Psoas muscle (tissue), 8 donors: Measurements from ENCODE around the gene OR2J3. TPM values are rescaled to one million over a fixed set of nuclear protein-coding genes. Genes with fewer than 3 reads are reported as not detected.

Experiments
- ATAC-seq, 4 donors: fragments of 200-7000 bp; cut with Tn5 transposase; one replicate each; pipeline ENCODE4 v1.9.1; 2020; ENCODE audit warnings: moderate library complexity in 3 of 4, mild to moderate bottlenecking in 2 of 4
- DNase-seq, 2 donors: peaks; one replicate each; pipeline ENCODE4 v3.0.0-alpha.2; 2020
- H3K27ac ChIP-seq: fragments of 200-600 bp; one replicate; pipeline ENCODE4 v1.8.0; 2022
- H3K27me3 ChIP-seq, 3 donors: fragments of 200-600 bp in 1 of 3; one replicate each; pipeline versions ENCODE4 v1.6.1 to v1.8.0; 2013 to 2022; ENCODE audit warnings: low read length in 2 of 3, mild to moderate bottlenecking in 2 of 3, moderate library complexity in 1 of 3; ENCODE audit not compliant: insufficient read depth in 3 of 3
- H3K36me3 ChIP-seq, 2 donors: fragments of 200-600 bp in 1 of 2; one replicate each; pipeline versions ENCODE4 v1.6.1 to v1.8.0; 2013 to 2022; ENCODE audit warnings: low read depth in 1 of 2, mild to moderate bottlenecking in 1 of 2, moderate library complexity in 1 of 2; ENCODE audit not compliant: insufficient read depth in 1 of 2
- H3K4me1 ChIP-seq: fragments of 200-600 bp; one replicate; pipeline ENCODE4 v1.8.0; 2022
- H3K4me3 ChIP-seq: fragments of 200-600 bp; one replicate; pipeline ENCODE4 v1.8.0; 2022; ENCODE audit warnings: mild to moderate bottlenecking
- H3K9me3 ChIP-seq: fragments of 200-600 bp; one replicate; pipeline ENCODE4 v1.8.0; 2022
- CTCF ChIP-seq: fragments of 200-600 bp; IDR thresholded peaks from one replicate; pipeline ENCODE4 v1.8.0; 2022; ENCODE audit warnings: antibody characterized with exemption
- WGBS, 3 donors: extraction: QIAGEN DNeasy Blood & Tissue Kit; methylation state at CpG; one replicate each; pipeline versions ENCODE4 v1.1.6 to v1.1.7; 2013; 5-methylcytosine and 5-hydroxymethylcytosine counted together
- intact Hi-C, 2 donors: fragments of 100-400 bp; cut with DNase I; formaldehyde crosslinking; loops; one replicate each; pipeline versions ENCODE4 v1.11.0 to v1.14.2; 2022
- polyA plus RNA-seq, 3 donors: library from polyadenylated mRNA; stranded (reverse); fragments of 200-250 nt; gene quantifications; one replicate each; pipeline ENCODE4 v1.2.3, GENCODE V29; 2013
- total RNA-seq, 4 donors: library from RNA; stranded (reverse); fragmentation: NEBNext Ultra II Directional in 2 of 4; extraction: Animal tissue kit (Norgen Biotek cat#: 25700) in 2 of 4; gene quantifications; one replicate each; pipeline versions ENCODE4 v1.2.1 to v1.2.4, GENCODE V29; 2021 to 2023
- donor health status: healthy with polysubstance abuse.
- donor health status: DM: no; HTN: no; CAD: no; lungs with moderate emphysema.
- donor health status: Bipolar disorder and iron deficiency.
- donor health status: healthy.
- donor health status: DM: yes; HTN: yes; CAD: no.
- donor health status: DM: no; HTN: no; CAD: no.
- donor health status: DM: no; HTN: no; CAD: no.
- donor health status: DM: yes; HTN: yes; CAD: no.

The OR2J3 gene
- total and polyA plus RNA-seq, 7 donors, result not detected

GRCh38 chr6:29082457-29082856 lies 25.4 kb upstream of the OR2J3 start:
- H3K4me1 ChIP-seq, result no peaks in the 10 kb centered on the region
- H3K27me3 ChIP-seq, result peaks cover 0 to 2% (median 0%) of the 10 kb centered on the region in 3 donors
- TF ChIP-seq CTCF, result no peak
- ATAC-seq, result no peak
- WGBS, 3 donors, result 88 to 91% (median 90%) methylated on average over 15 of the region's 15 CpGs
- intact Hi-C loops, result no loop called here
- no peak overlapping the region for H3K27ac ChIP-seq
- H3K9me3 ChIP-seq, result no peaks in the 10 kb centered on the region
- no peak overlapping the region for H3K4me3 ChIP-seq
- DNase-seq, result peak in 1 of 2 donors; percentile 7
- H3K36me3 ChIP-seq, result no peaks in the 10 kb centered on the region

GRCh38 chr6:29087213-29087612 lies 20.6 kb upstream of the OR2J3 start, which contains the start of gene OR2B3:
Gene OR2B3, minus strand, starts transcription at chr6:29087313. Its CDS starts 65 bp downstream, at chr6:29087248.
- no peaks in the 10 kb centered on the region for H3K36me3 ChIP-seq
- no peak for ATAC-seq
- no peaks in the 10 kb centered on the region for H3K9me3 ChIP-seq
- no peak within 1 kb of the TSS for H3K27ac ChIP-seq
- no peak within 1 kb of the TSS for H3K4me3 ChIP-seq
- 43 to 97% (median 94%) methylated on average over 1 of the region's 1 CpG for WGBS, 3 donors
- DNase-seq, result no peak
- TF ChIP-seq CTCF, result no peak
- intact Hi-C loops, result no loop called here
- peaks cover 0 to under 1% (median 0%) of the 10 kb centered on the region in 3 donors for H3K27me3 ChIP-seq
- no peaks in the 10 kb centered on the region for H3K4me1 ChIP-seq

GRCh38 chr6:29092957-29093356 lies 14.9 kb upstream of the OR2J3 start:
- intact Hi-C loops, result no loop called here
- TF ChIP-seq CTCF, result no peak
- Histone ChIP-seq H3K4me1 (no peaks in the 10 kb centered on the region), H3K4me3 (no peak overlapping the region), H3K27ac (no peak overlapping the region), H3K27me3 (no peaks in the 10 kb centered on the region), H3K9me3 (no peaks in the 10 kb centered on the region), H3K36me3 (no peaks in the 10 kb centered on the region)
- 79 to 86% (median 82%) methylated on average over 3 of the region's 3 CpGs for WGBS, 3 donors
- DNase-seq, result no peak
- no peak for ATAC-seq

- intact Hi-C loops, result no loop called here
- no peak for TF ChIP-seq CTCF
These were observed 10.1 kb upstream of the OR2J3 start for GRCh38 chr6:29097803-29098202.

GRCh38 chr6:29099190-29099589 lies 8.7 kb upstream of the OR2J3 start, which contains the start of gene OR2J1:
Gene OR2J1, plus strand, starts transcription at chr6:29099490. Its CDS starts 1,453 bp downstream, at chr6:29100943.
- TF ChIP-seq CTCF, result no peak
- Histone ChIP-seq H3K27ac (no peak within 1 kb of the TSS), H3K4me1 (no peaks in the 10 kb centered on the region), H3K4me3 (no peak within 1 kb of the TSS), H3K27me3 (no peaks in the 10 kb centered on the region), H3K9me3 (no peaks in the 10 kb centered on the region), H3K36me3 (no peaks in the 10 kb centered on the region)
- DNase-seq (no peak), ATAC-seq (no peak)
- 61 to 72% (median 63%) methylated on average over 3 of the region's 3 CpGs for WGBS, 3 donors
- intact Hi-C loops, result no loop called here

More at GRCh38 chr6:29097803-29098202, 10.1 kb upstream of the OR2J3 start:
- no peak for DNase-seq
- WGBS, 3 donors, result 72 to 83% (median 73%) methylated on average over 1 of the region's 1 CpG
- Histone ChIP-seq H3K27ac (no peak overlapping the region), H3K4me1 (no peaks in the 10 kb centered on the region), H3K27me3 (no peaks in the 10 kb centered on the region), H3K4me3 (no peak overlapping the region), H3K9me3 (no peaks in the 10 kb centered on the region), H3K36me3 (no peaks in the 10 kb centered on the region)
- ATAC-seq, result no peak
